H4 (cell line): ENCODE data around the gene ATPAF1. TPM values are rescaled to one million over a fixed set of nuclear protein-coding genes. Genes with fewer than 3 reads are reported as not detected.
"Not testable (repeated sequence)": the region's sequence is repeated elsewhere in the genome, so short reads cannot be mapped to it uniquely, and the experiment has no call there.

Experiments
- DNase-seq: peaks from one replicate; pipeline ENCODE4 v3.0.0-alpha.2; 2015; ENCODE audit warnings: low spot score
- total RNA-seq: library from RNA; depleted of rRNA; stranded (reverse); fragments of >200 nt; shearing (Covaris generic); gene quantifications from 2 replicates; pipeline ENCODE4 v1.2.3, GENCODE V29; 2014; rRNA removed

Gene ATPAF1, protein sequence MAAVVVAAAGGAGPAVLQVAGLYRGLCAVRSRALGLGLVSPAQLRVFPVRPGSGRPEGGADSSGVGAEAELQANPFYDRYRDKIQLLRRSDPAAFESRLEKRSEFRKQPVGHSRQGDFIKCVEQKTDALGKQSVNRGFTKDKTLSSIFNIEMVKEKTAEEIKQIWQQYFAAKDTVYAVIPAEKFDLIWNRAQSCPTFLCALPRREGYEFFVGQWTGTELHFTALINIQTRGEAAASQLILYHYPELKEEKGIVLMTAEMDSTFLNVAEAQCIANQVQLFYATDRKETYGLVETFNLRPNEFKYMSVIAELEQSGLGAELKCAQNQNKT
- 73.0 and 82.3 TPM in 2 replicates for total RNA-seq

DNA sequence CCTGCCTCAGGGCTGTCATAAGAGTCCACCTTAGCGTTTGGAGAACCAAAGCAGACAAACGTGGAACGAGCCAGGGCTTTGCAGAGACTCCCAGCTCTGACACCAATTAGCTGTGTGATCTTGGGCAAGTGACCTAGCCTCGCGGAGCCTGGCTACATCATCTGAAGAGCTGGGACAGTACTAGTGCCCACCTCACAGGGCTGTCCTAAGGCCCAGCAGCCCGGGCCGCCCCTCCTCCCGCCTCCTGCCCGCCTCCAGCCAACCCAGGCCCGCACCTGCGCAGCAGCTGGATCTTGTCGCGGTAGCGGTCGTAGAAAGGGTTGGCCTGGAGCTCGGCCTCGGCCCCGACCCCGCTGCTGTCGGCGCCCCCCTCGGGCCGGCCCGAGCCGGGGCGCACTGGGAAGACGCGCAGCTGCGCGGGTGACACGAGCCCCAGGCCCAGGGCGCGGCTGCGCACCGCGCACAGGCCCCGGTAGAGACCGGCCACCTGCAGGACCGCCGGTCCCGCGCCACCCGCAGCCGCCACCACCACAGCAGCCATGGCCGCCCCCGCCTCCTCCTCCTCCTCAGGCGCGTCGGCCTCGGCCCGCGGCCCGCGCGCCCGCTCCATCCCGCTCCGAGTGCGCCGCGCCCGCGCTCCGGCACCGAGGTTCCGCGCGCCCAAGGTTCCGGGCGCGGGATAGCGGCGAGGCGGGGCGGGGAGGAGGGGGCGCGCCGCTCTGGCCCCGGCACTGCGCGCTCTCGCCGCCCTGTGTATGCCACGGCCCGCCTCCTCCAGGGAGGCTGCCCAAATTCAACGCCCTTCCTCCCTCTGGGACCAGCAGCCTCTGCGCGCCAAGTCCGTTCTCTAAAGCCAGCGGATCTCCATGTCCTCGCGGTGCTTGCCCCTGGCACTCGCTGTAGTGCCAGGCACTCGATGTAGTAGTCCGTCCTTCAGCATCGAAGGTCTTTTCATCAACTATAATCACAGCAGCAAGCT is at the start of gene ATPAF1:
TSS of gene ATPAF1 (minus strand) at position 583 of the 979 bp plus-strand sequence. CDS start at position 541, 42 bp downstream.
- peak; percentile 45 for DNase-seq

DNA sequence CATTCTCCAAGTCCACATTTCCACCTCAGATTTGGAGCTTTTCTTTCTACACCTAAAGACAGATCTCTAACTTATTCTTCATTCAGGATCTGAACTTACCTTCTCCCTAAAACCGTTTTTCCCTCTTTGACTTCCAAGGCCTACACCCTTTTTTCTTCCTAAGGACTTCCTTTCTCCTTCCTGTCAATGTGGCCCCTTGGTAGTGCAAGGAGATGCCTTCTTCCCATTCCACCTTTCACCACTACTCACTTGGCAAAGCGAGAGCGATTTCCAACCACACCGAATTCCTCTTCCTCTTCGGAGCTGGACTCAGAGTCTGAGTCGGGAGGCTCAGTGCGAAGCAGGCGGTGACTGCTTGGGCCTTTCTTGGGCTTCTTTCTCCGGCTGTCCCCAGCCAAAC is 49.5 kb upstream of the ATPAF1 start:
- no peak for DNase-seq

DNA sequence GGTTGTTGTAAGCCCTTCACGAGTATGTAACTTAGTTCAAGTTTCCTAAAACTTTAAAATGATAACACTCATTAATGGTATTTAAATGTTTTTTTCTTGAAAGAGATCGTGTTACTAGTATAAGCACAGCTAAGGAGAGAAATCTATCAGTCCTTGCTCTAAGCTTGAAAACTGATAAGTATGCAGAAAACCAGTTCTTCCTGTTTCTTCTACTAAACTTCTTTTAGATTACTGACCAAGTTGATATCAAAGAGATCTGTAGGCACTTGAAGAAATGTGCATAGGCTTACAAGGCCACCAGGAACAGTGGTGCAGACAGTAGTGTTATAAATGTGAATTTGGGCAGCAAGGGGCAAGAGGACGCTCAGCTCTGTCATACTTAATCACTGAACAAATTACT is 46.8 kb upstream of the ATPAF1 start:
- DNase-seq: no peak

DNA sequence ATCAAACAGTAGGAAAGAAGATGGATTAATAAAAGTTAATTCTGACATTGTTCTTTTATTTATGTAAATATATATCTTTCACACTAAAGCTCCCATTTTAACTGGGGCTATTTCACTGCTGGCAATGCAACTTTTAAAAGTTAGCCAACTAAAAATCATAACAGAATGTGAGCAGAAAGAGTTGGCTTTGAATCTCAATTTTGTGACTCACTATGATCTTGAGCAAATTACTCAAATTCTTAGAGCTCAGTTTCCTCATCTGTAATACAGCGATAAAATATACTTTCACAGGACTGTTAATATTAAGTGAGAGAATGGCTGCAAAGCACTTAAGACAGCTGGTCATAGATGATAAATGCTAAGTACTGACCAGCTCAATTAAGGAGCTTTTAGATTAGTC is 40.0 kb upstream of the ATPAF1 start:
- no peak for DNase-seq

DNA sequence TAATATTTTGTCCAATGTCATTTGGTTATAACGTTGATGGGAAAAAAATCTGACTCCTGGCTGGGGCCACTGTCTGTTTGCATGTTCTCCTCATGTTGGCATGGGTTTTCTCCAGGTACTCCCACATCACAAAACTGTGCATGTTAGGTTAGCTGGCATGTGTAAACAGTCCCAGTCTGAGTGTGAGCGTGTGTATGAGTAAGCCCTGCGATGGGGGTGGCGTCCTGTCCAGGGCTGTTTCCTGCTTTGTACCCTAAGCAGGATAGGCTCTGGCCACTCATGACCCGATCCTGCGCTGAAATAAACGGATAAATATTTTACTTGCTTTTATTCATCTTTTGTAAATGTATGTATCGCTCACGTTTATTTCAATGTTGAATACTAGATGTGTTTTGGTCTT is 37.2 kb upstream of the ATPAF1 start:
- no peak for DNase-seq

DNA sequence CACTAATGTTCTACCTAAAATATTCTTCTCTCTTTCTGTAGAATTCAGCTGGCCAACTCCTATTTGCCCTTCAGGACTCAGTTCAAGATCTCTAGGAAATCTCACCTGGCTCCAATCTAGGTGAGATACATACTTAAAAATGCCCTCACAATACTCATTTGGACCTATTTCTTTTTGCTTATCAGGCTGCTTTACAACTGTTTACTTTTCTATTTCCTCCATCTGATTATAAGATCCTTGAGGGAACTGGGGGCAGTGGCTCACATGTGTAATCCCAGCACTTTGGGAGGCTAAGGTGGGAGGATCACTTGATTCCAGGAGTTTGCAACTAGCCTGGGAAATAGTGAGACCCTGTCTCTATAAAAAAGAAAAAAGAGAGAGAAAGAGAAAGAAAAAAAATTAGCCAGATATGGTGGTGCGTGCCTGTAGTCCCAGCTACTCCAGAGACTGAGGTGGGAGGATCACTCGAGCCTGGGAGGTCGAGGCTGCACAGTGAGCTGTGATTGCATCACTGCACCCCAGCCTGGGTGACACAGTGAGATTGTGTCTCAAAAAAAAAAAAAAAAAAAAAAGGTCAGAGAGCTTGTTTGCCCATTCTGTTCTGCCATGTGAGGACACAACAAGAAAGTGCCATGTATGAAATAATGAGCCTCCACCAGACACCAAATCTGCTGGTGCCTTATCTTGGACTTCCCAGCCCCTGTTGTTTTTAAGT is 35.9 kb upstream of the ATPAF1 start:
- no peak for DNase-seq

DNA sequence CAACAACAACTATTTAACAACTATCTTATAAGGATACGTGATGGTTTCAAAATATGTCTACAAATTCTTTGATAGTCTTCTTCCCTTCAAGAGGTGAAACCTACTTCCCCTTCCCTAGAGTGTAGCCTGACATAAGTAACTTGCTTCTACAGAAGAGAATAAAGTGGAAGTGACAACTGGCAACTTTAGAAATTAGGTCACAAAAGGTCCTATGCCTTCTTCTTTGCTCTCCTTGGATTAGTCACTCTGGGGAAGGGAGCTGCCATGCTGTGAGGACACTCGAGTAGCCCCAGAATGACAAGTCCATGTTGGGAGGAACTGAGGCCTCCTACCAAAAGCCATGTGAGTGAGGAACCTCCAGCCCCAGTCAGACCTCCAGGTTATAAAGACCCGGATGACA is 31.5 kb upstream of the ATPAF1 start:
- DNase-seq: no peak

DNA sequence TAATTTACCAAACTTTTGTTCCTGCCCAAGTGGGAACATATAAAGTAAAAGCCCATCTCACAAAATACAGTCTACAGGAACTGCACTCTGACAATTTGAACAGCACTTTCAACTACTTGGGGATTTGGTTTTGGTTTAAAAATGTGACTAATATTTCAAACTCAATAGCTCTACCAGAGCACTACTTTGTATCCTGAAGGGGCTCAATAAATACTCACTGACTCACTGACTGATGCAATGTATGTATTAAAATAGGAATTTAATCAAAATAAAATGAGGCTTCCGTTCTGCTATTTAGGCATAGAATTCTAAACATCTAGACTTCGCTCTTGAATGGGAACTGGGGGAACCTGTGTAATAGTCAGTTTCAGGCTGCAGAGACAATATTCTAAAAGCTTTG is 28.9 kb upstream of the ATPAF1 start:
- DNase-seq: no peak

DNA sequence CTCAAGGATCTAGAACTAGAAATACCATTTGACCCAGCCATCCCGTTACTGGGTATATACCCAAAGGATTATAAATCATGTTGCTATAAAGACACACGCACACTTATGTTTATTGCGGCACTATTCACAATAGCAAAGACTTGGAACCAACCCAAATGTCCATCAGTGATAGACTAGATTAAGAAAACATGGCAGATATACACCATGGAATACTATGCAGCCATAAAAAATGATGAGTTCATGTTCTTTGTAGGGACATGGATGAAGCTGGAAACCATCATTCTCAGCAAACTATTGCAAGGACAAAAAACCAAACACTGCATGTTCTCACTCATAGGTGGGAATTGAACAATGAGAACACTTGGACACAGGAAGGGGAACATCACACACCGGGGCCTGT is 26.5 kb upstream of the ATPAF1 start:
- not testable (repeated sequence) for DNase-seq

DNA sequence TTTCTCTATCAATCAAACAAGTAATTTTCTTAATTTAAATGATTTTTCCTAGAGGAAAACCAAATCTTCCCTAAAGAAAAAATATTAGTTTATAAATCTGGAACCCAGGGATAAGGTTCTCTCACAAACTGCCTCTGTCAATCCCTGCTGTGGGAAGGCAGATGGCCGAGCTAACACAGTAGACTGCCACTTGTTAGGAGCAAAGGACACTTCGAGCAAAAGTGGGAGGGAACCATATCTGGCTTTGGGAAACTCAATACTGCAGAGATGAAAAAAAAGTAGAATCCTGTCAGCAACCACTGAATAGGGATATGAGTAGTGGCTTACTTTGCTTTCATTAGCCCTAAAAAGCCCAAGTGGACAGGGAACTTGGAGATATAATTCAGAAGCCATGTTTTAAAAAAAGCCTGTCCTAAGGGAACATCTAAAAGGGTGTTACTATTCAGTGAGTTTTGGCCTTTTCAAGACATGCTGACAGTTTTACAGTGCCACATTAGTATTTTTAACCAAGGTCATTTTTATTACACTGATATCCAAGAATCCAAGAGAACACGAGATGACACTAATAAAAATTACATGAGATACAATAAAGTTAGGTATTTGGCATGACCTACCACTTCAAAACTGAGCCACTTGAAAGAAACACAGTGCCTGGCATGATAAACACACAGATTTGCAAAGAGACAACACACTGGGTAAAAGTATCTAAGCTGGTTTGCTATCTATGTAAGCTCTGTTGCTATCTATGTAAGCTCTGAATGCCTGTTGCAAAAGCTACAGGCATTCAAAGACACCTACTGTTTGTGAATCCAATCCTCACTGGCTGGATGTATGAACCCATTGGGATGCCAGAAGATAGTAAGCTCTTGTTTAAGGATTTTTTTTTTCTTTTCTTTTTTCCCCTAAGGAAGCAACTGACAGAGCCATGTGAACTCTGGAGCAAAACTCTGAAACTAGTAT is 24.9 kb upstream of the ATPAF1 start:
- no peak for DNase-seq

DNA sequence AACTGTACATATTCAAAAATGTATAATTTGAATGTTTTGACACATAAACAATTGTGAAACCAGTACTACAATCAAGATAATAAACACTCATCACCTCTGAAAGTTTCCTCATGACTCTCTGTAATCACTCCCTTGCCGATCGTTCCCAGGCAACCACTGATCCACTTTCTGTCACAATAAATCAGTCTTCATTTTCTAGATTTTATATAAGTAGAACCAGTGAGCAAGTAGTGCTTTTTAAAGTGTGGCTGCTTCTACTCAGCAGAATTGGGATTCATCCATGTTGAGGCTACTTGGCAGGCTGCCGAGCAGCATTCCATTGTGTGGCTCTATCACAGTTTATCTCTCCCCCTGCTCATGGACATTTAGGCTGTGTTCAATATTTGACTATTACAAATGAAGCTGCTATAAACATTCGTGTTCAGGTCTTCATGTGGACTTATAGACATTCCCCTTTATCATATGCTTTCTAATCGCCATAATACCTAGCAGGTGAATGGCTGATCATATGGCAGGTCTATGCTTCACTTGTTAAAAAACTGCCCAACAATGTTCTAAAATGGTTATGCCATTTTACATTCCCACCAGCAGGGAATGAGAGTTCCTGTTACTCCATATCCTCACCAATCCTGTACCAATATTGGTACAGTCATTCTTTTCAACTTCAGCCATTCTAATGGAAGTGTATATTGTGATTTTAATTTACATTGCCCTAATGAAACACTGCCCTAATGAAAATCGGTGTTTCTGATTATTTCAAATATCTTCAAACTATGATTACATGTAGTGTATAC is 24.0 kb upstream of the ATPAF1 start:
- no peak for DNase-seq

DNA sequence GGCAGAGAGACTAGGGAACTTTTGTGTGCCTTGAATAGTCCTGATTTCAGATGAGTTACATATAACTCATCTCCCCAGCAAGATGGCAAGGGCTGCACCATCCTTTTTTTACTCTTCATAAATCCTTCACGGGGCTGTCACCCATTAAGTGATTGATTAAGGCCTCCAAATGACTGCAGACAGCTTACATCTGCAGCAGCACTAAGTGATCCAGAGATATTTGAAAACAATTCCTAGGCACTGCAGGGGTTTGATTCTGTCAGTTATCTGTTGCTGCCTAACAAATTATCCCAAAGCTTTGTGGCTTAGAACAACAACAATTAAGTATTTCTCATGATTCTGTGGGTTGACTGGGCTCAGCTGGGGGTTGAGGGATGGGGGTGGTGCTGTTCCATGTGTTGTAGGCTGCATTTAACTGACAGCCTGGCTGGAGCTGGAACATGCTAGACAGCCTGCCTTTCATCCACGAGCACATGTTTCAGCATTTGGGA is 22.8 kb upstream of the ATPAF1 start:
- DNase-seq: no peak

DNA sequence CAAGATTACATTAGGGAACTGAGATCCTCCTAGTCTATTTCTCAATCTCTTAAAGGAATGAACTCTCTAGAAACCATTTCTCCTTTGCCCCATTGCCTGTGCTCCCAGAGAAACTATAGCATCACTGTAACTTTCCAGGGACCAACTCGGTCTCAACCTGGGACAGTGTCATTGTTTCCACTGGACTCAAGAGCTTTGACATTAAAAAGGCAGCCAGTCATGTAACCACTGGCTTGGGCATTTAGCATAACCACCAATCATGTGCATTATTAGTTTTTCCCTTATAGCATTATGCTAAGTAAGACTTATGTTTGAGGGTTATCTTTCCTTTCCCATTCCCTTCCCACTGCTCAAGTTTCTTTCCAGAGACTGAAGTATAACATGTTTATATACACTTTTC is 21.7 kb upstream of the ATPAF1 start:
- DNase-seq: no peak

DNA sequence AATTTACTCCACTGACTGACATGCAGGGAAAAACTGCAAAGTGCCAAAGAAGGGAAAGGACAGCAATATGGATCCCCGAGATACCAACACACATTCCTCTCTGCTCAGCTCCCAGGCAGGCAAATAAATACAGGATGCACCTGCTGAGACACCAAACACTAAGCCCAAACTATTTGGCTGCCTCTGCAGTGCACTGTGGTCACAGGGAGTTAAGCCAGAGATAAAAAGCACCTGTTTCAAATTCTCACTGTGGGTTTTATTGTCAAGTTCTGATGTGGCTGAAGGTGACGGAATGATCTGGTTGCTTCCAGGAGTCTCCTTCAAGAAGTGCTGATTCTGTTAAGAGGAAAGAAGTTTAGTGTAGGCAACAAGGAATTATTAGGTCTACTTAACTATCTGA is 21.2 kb upstream of the ATPAF1 start:
- DNase-seq: no peak

DNA sequence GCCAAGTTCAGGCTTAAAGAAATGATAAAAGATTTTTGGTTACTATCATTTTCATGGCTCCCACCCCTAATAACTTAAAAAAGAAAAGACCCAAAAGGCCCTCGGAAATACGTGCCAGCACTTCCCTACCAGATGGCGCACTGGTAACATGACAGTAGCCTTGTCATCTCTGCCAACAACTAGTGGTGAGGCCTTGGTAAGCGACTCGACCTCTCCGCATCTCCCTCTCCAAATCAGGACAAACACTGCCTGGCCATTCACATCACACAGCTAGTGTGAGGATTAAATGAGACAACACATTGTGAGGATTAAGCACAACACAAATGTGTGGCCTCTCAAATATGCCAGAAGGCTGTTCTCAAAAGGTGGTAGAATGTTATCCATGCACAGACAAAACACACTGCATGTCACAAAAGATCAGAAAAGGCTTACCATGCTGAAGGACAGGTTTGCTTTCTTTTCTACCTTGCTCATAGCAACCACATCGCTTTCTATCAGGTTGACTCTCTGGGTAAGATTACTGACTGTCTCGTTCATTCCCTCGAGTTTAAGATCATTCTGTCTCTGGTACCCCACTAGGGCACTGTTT is 19.9 kb upstream of the ATPAF1 start:
- DNase-seq: no peak

DNA sequence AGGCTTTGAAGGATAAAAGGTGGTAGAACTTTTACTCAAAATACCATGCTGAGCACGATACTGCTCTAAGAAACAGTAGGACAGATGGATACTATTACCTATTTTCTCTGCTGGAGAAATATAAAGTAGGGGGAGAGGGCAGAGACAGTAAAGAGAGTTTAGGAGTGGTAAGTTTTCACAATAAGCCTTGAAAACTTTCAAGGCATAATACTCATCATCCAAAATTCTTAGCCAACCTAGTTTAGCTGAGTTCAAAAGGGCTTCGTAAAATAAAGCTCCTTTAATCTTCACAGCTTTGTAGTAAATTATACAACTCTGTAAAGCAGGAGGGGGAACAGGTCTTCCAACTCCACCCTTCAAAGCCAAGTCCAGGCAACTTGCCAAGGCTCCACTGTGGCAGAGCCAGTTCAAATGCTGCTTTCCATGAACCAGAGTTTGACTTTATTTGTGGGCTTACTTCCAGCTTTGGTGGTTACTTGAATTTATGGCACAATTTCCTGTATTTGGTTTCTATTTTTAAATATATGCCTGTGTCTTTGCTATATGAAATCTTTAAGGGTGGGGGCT is 19.0 kb upstream of the ATPAF1 start:
- peak; percentile 62 for DNase-seq

DNA sequence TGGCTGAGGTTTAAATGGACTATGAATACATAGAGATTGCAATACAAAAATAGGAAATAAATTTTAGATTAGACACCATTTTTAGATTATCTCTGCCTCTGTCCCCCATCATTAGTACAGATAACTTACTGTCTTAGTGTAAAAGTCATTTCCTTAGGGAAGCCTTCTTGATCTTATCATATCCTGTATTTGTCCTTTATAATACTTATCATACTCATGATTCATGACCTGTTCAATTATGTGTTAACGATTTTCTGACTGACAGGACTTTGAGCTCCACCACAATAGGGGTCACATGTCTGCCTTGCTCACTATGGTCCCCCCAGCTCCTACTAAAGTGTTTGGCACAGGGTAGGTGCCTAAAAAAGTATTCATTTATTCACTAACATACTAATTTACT is 18.1 kb upstream of the ATPAF1 start:
- DNase-seq: no peak

DNA sequence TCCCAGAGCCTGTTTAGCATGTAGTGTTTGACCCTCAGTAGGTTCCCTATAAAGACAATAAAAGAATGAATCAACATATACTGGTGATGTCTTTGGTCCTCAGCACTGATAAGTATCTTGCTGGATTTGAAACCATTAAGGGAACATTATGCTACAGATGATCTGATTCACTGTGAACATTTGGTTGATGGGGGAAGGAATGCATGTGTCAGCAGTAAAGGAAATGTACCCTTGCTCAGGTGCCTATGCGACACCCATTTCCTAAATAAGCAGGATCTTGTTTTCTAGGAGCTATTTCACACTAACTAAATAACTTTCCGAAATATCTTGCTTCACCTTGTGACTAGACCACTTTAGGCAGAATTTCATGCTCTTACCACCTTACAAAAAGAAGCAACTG is 16.5 kb upstream of the ATPAF1 start:
- no peak for DNase-seq

DNA sequence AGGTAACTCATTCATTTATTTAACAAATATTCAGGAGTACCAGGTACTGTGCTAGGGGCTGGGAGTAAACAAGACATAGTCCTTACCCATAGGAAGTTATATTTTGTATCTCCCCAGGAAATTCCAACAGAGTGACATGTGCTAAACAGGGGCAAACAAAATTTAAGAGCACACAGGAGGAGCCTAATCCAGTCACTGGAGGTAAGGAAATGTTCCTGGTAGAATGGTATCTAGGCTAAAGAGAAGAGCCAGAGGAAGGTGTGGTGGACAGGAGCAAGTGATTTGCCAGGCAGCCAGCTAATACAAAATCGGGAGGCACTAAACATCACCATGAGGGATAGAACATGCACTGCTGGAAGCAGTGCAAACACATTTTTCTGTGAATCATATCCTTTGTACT is 13.9 kb upstream of the ATPAF1 start:
- DNase-seq: no peak
